Activated T-helper 1 cell treated with Interleukin-2 at 50 U/mL for 16 hours (primary cell): ENCODE measurements around the gene UBE2G2.
"Not testable (repeated sequence)": the region's sequence is repeated elsewhere in the genome, so short reads cannot be mapped to it uniquely, and the experiment has no call there.

Source experiments
- DNase-seq: peaks from one replicate; pipeline ENCODE4 v3.0.0-alpha.2; 2020; ENCODE audit warnings: low read depth

The UBE2G2 gene

DNA sequence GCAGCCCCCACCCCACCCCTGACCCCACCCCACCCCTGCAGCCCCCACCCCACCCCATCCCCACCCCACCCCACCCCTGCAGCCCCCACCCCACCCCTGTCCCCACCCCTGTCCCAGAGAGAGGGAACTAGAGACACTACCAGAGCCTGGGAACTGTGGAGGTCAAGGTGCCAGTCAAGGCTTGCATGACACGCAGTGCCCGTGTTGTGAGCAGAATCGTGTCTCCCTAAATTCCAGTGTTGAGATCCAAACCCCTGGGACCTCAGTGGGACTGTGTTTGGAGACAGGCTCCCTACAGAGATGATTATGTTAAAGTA lies 34.7 kb upstream of the UBE2G2 start:
- DNase-seq, result no peak

DNA sequence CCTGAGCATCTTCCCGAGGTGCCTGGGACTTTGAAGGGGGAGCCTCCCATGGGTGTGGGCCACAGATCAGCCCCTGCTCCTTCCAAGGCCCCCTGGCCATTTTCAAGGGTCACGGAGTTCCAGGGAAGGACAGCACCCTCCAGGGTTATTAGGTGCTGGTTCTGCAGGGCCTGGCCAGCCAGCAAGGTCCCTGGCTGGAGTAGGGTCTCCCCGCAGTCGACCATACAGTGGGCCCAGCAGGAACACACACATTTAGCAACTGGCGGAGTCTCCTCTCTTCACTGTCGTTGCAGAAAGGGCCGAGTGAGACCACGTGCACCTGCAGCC lies 34.0 kb upstream of the UBE2G2 start:
- no peak for DNase-seq

DNA sequence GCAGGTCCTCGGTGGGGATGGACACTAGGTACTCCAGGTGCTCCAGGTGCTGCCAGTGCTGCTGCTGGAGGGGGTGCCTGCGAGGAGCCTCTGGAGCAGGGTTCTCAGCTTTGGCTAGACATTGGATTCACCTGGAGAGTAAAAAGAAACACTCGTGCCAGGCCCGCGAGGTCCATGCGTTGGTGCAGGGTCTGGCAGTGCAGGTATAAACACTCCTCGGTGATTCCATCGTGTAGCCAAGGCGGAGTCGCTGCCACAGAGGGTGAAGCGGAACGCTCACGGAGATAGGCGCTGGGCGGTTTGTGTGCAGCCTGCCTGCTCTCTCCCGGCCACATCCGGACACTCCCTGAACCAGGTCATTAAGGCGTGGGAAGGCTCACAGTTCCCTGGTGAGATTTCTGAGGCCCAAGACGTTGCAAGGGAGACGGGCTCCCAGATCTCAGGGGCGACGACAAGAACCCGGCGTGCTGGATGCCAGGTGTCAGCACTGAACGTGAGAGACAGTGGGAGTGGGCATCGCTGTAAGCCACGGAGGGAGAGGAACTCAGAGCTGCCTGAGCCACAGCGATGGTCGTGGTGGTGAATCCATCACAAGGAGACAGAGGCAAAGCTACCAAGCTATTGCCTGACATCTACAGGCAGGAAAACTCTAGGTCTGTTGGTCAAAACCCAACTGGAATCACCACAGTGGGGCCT lies 33.5 kb upstream of the UBE2G2 start:
- DNase-seq, result no peak

DNA sequence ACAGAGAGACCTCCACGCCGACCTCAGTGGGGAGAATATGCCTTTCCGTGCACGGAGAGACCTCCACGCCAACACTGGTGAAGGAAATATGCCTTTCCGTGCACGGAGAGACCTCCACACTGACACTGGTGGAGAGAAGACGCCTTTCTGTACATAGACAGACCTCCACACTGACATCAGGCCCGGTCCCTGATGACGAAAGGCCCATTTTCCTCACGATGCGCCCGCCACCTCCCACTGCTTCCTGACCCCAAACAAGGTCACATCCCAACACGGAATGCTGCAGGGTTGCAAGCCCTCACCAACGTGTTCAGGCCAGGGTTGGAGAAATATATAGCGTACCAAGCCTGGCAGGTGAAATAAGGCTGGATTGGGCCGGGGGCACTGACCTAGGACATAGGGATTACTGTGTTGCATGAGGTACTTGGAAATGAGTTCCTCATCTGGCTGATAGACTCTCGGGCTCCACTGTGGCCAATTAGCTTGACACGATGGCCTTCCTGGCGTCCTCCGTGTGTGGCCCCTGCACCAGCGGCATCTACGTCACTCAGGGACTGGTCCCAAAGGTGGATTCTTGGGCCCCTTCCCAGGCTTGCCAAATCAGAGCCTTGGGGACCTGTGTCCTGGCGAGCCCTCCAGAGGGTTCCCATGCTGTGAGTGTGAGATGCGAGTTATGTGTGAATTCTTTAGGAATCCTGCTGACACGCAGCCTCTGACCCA lies 32.8 kb upstream of the UBE2G2 start:
- DNase-seq, result no peak

DNA sequence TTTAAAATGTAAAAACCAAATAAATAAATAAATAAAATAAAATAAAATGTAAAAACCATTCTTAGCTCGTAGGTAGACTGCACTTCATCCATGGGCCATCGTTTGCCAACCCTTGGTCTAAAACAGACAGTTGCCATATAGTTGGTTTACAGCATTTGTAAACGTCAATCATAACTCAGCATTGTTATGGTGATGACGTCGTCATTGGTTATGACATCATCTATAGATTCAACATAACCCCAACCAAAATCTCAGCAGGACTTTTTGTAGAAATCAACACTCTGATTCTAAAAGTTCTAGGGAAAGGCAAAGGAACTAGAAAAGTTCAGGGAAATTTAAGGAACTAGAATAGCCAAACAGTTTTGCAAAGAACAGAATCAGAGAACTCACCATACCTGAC lies 32.0 kb upstream of the UBE2G2 start:
- DNase-seq, result no peak

DNA sequence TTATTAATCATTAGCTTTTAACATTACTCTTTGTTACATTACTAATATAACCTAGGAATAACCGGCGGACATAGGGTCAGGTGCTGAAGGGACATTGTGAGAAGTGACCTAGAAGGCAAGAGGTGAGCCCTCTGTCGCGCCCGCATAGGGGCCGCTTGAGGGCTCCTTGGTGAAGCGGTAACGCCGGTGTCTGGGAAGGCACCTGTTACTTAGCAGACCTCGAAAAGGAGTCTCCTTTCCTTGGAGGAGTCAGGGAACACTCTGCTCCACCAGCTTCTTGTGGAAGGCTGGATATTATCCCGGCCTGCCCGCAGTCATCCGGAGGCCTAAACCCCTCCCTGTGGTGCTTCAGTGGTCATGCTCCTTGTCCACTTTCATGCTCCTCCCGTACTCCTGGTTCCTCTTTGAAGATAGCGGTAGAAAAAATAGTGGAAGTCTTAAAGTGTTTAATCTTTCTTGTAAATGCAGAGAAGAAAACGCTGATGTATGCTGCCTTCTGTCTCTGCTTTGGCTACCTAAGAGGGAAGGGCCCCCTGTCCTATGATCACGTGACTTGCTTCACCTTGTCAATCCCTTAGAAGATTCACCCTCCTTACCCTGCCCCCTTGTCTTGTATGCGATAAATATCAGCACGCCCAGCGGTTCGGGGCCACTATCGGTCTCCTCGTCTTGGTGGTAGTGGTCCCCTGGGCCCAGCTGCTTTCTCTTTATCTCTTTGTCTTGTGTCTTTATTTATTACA lies 31.1 kb upstream of the UBE2G2 start:
- not testable (repeated sequence) for DNase-seq

DNA sequence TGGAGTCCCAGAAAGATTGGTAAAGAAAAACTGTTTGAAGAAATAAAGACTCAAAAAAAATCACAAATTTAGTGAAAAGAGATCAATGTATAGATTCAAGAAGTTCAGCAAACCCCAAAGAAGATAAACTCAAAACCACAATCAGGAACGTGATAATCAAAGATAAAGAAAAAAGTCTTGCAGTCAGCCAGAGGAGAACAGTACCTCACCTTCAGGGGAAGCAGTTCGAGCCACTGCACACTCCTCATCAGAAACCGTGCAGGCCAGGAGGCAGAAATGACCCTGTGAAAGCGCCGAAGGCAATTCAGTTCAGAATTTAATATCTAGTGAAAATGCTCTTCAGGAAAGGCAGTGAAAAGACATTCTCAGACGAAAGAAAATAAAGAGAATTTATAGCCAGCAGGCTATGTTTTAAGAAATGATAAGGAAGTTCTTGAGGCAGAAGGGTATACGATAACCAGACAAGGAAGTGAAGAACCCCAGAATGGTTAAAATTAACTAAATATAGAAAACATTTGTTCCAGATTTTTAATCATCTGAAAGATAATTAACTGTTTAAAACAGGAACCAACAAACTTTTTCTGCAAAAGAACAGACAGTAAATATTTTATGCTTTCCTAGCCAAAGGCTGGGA lies 29.7 kb upstream of the UBE2G2 start:
- DNase-seq, result no peak

DNA sequence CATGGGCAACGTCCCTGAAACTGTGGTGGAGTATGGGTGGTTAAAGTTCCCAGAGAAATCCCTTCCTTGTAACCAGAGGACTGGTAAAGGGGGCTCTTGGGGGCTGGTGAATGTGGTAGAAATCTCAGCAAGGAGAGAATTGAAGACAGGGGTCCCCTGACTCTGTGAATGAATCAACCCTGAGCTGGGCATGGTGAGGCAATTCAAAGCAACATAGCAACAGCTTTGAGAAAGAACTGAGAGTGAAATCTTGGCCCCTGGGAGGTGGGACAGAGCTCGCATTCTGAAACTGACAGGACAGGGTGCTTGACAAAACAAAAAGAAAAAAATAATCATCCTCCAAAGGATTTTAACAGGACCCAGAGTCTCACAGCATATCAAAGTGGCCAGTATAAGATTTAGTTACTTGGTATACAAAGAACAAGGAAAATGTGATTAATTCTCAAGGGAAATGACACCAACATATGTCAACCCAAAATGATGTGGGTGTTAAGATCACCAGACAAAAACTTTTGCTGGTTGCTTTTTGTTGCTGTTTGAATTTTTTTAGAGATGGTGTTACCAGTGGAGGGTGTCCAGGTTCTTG lies 28.0 kb upstream of the UBE2G2 start:
- no peak for DNase-seq

DNA sequence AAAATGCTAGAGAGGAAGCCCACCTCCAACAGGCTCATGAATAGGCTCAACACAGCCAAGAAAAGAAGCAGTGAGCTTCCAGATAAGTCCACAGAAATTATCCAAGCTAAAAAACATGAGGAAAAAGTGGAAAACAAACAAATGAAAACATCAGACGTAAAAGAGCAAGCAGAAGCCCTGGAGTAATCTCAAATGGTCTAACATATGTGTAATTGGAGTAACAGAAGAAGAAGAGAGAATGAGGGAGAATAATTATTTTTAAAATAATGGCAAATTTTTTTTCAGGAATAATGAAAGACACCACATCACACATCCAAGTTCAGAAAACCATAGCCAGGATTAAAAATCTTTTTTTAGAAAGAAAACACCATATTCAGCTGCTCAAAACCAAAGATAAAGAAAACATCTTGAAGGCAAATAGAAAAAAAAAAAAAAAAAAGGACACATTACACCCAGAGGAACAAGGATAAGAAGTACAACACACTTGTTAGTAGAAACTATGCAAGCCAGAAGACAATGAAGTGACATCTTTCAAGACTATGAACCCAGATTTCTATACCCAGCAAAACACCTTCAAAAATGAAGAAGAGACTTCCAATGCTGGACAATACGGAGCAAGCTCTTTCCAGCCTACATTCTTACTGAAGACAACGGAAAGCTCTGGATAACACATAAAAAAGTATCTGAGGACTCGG lies 26.9 kb upstream of the UBE2G2 start:
- no peak for DNase-seq

DNA sequence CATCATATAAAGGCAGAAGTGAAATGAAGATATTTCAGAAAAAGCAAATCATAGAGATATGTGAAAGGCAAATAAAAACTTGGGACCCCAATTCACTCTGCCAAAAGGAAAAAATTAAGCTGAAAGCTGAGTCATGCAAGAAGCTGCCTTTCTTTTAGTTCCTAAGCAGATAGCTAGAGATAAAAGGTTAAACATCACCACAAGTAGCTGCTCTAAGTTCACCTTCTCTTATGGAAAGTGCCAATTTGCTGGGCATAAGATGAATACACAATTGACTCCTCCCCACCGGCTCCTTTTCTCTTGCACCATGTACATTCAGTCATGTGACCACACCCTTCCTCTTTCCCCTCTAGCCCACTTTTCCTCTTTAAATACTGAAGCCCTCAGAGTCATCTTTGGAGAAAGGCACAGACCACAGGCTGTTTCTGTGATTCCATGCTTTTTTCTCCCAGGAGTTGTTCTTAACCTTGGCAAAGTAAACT lies 21.6 kb upstream of the UBE2G2 start:
- DNase-seq, result no peak

DNA sequence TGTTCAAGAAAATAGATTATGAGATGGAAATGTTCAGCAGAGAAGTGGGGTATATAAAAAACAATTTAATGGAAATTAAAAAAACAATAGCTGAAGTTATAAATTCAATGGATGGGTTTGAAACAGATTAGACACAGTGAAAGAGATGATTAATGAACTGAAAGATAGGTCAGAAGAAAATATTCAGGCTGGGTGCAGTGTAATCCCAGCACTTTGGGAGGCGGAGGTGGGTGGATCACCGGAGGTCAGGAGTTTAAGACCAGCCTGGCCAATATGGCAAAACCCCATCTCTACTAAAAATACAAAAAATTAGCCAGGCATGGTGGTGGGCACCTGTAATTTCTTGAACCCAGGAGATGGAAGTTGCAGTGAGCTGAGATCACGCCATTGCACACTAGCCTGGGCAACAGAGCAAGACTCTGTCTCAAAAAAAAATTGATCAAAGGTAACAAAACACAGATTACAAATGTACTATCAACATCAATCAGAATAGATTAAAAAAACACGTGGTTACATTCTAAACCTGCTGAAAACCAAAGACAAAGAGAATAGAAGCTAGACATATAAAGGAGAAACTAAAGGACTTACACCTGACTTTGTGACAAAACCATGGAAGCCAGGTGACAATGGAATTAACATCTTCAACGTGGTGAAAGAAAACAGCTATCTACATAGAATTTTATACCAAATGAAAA lies 21.0 kb upstream of the UBE2G2 start:
- DNase-seq, result no peak

DNA sequence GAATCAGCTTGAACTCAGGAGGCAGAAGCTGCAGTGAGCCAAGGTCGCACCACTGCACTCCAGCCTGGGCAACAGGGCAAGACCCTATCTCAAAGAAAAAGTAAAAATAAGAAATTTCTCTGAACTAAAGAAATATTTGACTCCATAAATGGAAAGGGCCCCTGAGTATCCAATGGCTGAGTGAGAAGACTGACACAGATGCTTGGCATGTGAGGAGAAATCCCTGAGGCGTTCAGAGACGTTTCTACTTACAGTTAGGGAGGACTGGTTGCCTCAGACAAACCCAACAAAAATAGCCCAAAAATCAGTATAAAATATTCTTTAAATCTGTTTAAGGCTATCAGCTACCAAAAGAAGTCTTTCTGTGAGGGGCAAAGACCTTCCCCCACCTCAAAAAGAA lies 19.2 kb upstream of the UBE2G2 start:
- no peak for DNase-seq

DNA sequence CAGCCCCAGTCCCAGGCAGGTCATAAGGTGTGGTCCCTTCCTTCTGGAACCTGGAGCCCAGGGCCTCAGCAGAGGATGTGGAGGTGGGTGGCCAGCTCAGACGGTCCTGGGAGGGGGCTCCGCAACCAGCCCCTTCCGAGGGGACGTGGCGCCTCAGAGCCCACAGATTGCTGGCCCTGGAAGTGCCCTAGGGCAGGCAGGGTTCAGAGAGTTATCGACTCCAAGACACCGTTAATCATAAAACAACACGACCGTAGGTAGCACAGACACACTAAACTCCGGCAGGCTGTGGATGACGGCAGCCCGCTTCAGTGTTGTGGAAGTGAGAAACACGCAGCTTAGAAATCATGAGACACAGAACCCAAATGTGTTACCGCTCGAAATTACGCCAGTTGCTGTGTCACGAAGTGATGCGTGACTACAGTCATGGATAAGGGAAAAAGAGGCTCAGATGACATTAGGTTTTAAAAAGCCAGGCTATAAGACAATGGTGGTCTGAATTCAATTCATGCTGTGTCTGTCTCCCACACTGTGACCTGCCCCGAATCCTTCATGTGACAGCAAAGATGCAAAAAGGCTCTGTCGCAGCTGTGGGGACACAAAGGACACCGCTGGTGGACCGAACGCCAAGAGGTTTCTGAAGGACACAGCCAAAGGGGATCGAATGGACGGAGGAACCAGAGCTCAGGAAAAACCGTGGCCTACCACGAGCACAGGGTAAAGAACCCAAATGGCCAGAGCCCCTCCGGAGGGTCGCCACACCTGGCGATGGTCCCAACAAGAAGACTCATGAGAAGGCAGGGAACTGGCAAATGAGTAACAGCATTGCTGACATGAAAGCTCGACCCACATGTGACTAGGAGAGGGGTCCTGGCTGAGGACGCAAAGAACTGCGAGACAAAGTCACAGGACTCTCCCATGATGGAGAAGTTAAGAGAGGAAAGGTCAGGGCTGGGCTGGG lies 17.9 kb upstream of the UBE2G2 start:
- no peak for DNase-seq

DNA sequence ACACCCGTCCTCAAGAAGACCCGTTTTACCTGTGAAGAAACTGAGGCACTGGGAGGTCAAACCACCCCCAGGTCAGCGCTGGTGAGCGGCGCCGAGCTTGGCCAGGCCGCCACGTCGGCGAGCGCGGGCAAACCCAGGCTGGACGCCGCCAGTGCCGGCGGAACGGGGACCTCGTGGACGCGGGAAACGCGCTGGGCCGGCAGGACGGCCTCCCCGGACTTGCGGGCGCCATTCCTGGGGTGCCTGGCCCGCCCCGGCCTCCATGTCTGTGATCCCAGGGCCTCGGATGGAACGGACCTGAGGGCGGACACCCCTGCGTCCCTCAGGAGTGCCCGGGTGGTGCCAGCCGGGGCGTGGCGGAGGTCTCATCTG lies 17.0 kb upstream of the UBE2G2 start:
- no peak for DNase-seq

DNA sequence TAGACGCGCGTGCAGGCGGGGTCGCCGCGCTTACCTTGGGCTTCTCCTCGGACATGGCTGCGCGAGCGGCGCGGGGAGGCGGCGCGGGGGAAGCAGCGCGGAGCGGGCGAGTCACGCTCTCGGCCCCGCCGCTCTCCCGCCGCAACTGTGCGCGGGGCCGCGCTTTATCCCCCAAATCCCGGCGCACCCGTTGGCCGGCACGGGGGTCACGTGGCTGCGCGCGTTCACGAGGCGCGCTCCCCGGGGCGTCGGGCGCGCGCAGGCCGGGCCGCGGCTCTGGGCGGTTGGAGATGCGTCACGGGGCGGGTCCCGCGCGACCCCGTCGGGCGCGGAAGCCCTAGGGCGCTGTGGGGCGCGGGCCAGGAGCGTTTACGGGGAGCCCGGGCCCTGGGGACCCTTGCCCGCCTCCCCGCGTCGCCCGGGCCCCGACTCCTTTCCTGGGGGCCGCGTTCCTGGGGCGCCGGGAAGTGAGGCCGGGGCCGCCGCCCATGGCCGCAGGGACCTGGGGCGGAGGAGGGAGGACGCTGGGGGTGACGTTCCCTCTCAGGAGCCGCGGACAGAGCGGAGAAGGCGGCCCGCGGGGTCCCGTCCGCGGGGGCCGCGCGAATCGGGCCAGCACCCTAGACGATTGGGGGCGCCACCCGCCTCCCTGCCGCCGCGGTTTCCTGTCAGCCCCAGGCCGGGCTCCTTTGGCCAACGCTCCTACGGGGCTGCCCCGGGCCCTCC lies 16.5 kb upstream of the UBE2G2 start, which contains the start of gene SUMO3:
Gene SUMO3 (minus strand): TSS at position 149 of the 726 bp plus-strand sequence. CDS start 94 bp downstream, at position 55.
- peak; percentile 85 for DNase-seq

DNA sequence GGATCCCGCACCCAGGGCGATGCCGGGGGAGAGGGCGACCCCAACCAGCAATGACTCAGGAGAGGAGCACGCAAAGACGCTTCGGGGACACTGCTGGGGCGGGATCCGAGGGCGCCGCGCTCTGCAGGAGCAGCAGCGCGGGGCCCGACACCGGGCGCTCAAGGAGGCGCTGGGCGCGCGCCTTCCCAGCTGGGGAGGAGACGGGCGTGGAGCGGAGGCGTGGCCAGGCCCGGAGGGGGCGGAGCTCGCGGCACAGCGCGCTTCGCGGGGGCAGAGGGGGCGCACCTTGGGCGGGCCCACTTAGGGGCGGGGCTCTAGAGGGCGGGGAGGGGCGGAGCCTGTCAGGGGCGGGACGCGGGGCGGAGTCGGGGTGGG lies 15.9 kb upstream of the UBE2G2 start:
- DNase-seq, result peak; percentile 92

DNA sequence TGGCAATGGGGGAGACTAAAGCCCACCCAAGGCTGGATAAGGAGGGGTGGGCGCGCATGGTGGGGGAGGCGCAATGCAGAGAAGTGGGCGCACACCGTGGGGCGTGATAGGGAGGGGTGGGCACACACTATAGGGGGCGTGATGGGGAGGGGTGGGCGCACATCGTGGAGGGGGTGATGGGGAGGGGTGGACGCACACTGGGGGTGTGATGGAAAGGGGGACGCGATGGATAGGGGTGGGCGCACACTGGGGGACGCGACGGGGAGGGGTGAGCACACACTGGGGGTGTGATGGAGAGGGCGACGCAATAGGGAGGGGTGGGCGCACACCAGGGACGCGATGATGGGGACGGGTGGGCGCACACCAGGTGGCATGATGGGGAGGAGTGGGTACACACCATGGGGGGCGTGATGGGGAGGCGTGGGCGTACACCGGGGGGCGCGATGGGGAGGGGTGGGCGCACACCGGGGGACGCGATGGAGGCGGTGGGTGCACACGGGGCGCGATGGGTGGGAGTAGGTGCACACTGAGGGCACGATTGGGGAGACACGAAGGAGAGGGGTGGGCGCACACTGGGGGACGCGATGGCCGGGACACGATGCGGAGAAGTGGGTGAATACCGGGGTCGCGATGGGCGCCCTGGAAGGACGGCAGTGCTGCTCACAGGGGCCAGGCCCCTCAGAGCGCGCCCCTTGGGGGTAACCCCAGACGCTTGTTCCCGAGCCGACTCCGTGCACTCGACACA lies 15.3 kb upstream of the UBE2G2 start:
- no peak for DNase-seq

DNA sequence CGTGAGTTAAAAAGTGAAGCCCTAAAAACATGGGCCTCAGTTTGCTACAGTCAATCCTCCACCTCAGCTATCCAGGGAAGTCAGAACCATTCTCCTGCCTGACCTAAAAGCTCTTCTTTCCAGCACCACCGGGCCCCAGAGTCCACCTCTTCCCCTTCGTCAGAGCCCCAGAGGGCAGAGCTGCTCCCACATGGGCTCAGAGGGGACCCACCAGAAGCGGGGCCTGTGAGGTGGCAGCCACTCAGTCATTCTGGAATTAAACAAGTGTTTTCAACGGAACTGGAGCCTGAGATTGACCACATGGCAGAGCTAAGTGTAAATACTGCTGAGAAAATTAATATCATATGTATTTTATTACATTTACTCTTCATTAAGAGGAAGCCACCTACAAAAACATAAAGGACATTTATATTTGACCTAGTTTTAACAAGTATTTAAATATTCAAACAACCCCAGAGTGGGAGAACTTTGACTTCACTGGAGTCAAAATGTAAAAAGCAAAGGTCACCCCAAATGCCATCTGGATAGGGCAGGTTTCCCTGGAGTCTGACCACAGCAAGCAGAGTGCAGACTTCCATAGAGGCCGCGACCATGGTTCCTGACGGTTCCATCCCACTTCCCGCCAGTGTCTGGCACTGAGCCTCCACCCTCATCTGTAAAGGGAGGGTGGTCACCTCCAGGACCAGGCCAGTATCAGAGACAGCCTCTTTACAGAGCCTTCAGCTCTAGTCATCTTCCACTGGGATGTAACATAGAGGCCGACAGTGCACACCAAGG lies 14.4 kb upstream of the UBE2G2 start:
- no peak for DNase-seq
